Neutrophil (primary cell): ENCODE measurements around the gene TSPAN33.

Experiments used
- H3K27ac ChIP-seq: fragments of 200-600 bp; sonication (generic); 2 replicates; pipeline ENCODE4 v1.5.1; 2016; ENCODE audit warnings: mild to moderate bottlenecking, moderate library complexity
- H3K27me3 ChIP-seq: fragments of 200-600 bp; sonication (generic); 2 replicates; pipeline ENCODE4 v1.6.0; 2016; ENCODE audit warnings: mild to moderate bottlenecking
- H3K36me3 ChIP-seq: fragments of 200-600 bp; sonication (generic); 2 replicates; pipeline ENCODE4 v1.5.1; 2017
- H3K4me1 ChIP-seq, 2 experiments: fragments of 200-600 bp in 1 of 2; sonication (generic) in 1 of 2; 1 replicate in 1 of 2; 2 replicates in 1 of 2; pipeline versions ENCODE4 v1.5.1 to v1.6.1; 2013 to 2016; ENCODE audit warnings: low read depth in 1 of 2, low read length in 1 of 2, mild to moderate bottlenecking in 1 of 2, moderate library complexity in 1 of 2; ENCODE audit not compliant: control insufficient read depth in 1 of 2, insufficient read depth in 1 of 2
- H3K4me3 ChIP-seq, 2 experiments: fragments of 200-600 bp in 1 of 2; sonication (generic) in 1 of 2; 1 replicate in 1 of 2; 2 replicates in 1 of 2; pipeline ENCODE4 v1.5.1; 2013 to 2016; ENCODE audit warnings: low read depth in 1 of 2, low read length in 1 of 2, mild to moderate bottlenecking in 1 of 2, moderate library complexity in 1 of 2
- H3K9me3 ChIP-seq: fragments of 200-600 bp; sonication (generic); 2 replicates; pipeline ENCODE4 v1.5.1; 2016
- CTCF ChIP-seq: fragments of 200-600 bp; sonication (generic); IDR thresholded peaks from 2 replicates; pipeline ENCODE4 v1.5.1; 2016; ENCODE audit warnings: antibody characterized with exemption

Gene TSPAN33

GRCh38 chr7:129209067-129209926 lies 64.8 kb downstream of the TSPAN33 start:
- no peak overlapping the region for H3K4me3 ChIP-seq
- no peaks in the 10 kb centered on the region for H3K36me3 ChIP-seq
- no peak overlapping the region for H3K27ac ChIP-seq
- no peak for TF ChIP-seq CTCF
- H3K4me1 ChIP-seq: no peaks in the 10 kb centered on the region
- H3K9me3 ChIP-seq: no peaks in the 10 kb centered on the region
- H3K27me3 ChIP-seq: no peaks in the 10 kb centered on the region

GRCh38 chr7:129210256-129210988 lies 65.9 kb downstream of the TSPAN33 start:
- Histone ChIP-seq H3K27me3 (no peaks in the 10 kb centered on the region), H3K27ac (no peak overlapping the region), H3K4me3 (no peak overlapping the region), H3K9me3 (no peaks in the 10 kb centered on the region), H3K36me3 (no peaks in the 10 kb centered on the region), H3K4me1 (no peaks in the 10 kb centered on the region)
- peak; percentile 34 for TF ChIP-seq CTCF

- TF ChIP-seq CTCF: no peak
- Histone ChIP-seq H3K4me3 (no peak overlapping the region), H3K9me3 (no peaks in the 10 kb centered on the region), H3K27me3 (no peaks in the 10 kb centered on the region), H3K36me3 (no peaks in the 10 kb centered on the region), H3K4me1 (no peaks in the 10 kb centered on the region), H3K27ac (no peak overlapping the region)
These were observed 66.4 kb downstream of the TSPAN33 start for GRCh38 chr7:129210989-129211312.

GRCh38 chr7:129212126-129212525 lies 67.6 kb downstream of the TSPAN33 start:
- no peak for TF ChIP-seq CTCF
- Histone ChIP-seq H3K27ac (no peak overlapping the region), H3K4me3 (no peak overlapping the region), H3K4me1 (no peaks in the 10 kb centered on the region), H3K9me3 (no peaks in the 10 kb centered on the region), H3K36me3 (no peaks in the 10 kb centered on the region), H3K27me3 (peaks cover under 1% of the 10 kb centered on the region)

GRCh38 chr7:129212596-129212995 lies 68.1 kb downstream of the TSPAN33 start:
- no peak overlapping the region for H3K27ac ChIP-seq
- no peaks in the 10 kb centered on the region for H3K4me1 ChIP-seq

More at GRCh38 chr7:129212596-129212995, 68.1 kb downstream of the TSPAN33 start:
- H3K4me3 ChIP-seq: no peak overlapping the region
- no peaks in the 10 kb centered on the region for H3K9me3 ChIP-seq
- H3K36me3 ChIP-seq: no peaks in the 10 kb centered on the region
- H3K27me3 ChIP-seq: peaks cover 5% of the 10 kb centered on the region
- TF ChIP-seq CTCF: no peak
